ENCODE data around the gene CBX2.
A peak's percentile ranks its signal among the peaks of the same experiment; 100 is the strongest.

The CBX2 gene

DNA sequence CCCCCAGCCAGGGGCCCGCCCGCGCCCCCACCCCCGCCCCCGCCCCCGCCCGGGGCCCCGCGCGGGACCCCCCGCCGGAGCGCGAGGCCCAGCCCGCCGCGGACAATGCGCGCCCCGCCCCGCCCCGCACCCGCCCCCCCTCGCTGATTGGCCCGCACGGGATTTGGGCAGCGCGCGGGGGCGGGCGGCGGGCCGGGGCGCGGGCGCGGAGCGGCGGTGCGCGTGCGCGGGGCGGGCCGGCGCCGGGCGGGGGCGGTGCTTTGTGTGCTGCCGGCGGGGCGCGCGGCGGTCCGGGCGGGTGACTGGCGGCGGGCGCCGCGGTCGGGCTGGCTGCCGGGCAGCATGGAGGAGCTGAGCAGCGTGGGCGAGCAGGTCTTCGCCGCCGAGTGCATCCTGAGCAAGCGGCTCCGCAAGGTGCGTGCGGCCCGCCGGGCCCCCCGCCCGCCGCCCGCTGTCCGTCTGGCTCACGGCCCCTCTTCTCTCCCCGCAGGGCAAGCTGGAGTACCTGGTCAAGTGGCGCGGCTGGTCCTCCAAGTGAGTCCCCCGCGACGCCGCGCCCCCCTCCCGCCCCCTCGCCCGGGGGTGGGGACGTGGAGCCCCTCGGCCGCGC is at the start of gene CBX2:
TSS of gene CBX2 (plus strand) at position 255 of the 610 bp plus-strand sequence. CDS start at position 343, 88 bp downstream.
- DNase-seq (ENCODE audit: low read depth) = peak; percentile 30

DNA sequence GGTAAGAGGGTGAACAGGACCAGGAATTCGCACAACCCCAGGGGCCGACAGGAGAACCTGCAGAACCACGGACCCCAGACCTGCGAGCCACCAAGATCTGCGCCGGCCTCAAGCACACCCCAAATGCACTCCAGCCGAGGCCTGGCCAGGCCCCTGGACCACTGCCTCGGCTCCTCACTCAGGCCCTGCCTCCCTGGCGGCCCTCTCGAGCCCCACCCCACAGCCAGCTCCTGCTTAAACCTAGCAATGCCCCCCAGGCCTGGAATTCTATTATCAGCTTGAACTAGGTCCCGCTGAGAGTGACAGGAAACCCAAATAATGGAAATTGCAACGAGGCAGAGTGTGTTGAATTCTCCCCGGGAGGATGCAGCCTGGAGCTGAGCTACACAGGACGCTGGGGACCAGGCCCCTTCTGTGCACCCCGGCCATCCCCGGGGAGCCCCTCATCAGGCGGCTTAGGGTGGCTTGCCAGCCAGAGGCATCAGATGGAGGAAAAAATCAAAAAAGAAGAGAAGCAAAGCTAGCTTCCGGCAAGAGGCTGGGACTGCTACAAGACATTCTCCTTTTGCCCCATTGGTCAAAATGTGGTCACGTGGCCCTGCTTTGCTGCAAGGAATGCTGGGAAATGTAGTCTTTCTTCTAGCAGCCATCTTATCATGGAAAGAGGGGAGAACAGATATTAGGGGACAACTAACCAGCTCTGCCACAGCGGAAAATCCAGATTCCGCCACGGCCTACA is 49.6 kb upstream of the CBX2 start:
- DNase-seq (ENCODE audit: low read depth) = peak; percentile 66

DNA sequence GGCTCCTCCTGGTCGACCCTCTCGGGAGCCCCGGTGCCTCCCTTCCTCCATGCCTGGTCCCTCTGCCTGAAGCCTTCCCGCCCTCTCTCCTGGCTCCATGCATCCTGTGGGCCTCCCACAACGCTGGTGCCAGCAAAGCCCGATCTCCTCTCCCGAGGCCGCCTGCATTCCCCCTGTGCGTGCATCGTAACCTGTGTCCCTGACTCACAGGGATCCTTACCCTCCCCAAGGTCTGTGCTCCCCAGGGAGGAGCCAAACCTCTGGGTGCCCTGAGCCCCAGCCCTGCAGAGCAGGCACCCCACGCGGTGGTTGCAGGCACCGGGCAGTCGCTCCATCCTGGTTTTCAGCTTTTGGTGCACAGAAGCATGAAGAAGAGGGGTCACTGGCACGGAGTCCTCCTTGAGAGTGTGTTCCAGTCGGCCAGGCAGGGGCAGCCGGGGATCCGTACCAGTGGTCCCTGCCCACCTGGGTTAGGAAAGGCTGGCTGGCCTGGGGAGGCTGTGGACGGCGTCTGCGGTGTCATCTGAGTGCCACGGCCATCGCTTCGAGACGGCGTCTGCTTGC is 49.0 kb upstream of the CBX2 start:
- DNase-seq (ENCODE audit: low read depth) = no peak

DNA sequence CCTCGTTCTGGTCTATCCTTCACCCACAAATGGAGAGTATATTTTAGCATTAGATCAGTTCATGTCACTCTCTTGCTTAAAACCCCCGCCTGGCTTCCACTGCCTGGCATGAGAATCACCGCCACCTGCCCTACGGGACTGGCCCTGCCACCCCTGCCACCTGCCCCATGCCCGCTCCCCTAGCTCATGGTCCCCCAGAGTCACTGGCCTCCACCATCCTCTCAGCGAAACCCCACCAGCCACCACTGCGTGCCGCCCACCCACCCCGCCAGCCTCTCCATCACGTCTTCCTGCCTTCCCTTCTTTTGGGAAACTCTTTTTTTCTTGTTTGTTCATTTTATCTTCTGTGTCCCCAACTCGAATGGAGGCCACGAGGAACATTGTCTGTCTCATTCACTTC is 48.2 kb upstream of the CBX2 start:
- no peak for DNase-seq (ENCODE audit: low read depth)

DNA sequence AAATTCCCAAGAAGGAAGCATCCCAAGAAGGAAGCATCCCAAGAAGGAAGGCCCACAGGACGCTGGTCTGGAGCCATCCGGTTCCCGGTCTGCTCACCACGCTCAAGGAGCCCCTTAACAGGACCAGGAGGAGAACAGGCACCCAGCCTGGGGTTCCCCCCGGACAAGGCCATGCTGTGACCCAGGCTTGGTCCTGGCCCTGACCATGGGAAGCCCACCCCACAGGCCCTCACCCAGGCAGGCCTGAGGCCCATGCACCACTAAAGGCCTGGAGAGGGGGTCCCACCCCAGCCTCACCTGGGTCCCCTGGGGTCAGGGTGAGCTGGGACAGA is 47.5 kb upstream of the CBX2 start:
- no peak for DNase-seq (ENCODE audit: low read depth)

DNA sequence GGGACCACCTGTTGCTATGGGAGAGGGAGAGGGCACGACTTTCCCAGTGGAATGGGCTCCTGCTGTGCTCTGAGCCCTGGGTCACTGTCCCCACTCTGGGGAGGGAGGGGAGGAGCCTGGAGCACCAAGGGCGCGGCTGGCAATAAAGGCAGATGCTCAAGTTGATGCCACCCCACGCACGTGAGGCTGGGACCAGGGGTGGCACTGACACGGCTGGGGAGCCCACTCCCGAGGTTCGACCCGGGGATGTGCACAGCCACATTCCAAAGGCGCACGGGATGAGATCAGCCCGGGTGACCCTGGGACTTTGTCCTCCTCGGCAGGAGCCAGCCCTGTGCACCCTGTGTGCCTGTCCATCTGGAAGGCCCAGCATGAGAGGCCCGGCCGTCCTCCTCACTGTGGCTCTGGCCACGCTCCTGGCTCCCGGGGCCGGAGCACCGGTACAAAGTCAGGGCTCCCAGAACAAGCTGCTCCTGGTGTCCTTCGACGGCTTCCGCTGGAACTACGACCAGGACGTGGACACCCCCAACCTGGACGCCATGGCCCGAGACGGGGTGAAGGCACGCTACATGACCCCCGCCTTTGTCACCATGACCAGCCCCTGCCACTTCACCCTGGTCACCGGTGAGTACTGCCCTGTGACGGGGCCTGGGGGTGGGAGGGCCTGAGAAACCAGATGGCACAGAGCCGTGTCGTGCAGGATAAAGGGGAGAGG is 47.0 kb upstream of the CBX2 start, which contains the start of gene ENPP7:
TSS of gene ENPP7 (plus strand) at position 175 of the 715 bp plus-strand sequence. CDS start at position 372, 197 bp downstream.
- DNase-seq (ENCODE audit: low read depth) = no peak

DNA sequence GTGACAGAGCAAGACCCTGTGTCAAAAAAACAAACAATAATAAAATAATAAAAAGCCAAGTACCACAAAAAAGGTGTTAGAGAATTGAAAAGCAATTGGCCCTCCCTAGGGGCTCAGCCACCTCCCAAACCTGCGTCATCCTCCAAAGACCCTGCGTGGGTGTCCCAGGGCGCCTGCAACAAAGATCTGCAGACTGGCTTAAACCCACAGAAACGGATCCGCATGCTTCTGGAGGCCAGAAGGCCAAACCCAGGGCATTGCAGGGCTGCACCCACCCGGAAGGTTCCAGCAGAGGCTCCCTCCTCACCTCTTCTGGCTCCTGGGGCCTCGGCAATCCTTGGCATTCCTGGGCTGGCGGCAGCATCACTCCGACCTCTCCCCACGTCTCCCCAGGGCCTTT is 45.7 kb upstream of the CBX2 start:
- DNase-seq (ENCODE audit: low read depth) = no peak

DNA sequence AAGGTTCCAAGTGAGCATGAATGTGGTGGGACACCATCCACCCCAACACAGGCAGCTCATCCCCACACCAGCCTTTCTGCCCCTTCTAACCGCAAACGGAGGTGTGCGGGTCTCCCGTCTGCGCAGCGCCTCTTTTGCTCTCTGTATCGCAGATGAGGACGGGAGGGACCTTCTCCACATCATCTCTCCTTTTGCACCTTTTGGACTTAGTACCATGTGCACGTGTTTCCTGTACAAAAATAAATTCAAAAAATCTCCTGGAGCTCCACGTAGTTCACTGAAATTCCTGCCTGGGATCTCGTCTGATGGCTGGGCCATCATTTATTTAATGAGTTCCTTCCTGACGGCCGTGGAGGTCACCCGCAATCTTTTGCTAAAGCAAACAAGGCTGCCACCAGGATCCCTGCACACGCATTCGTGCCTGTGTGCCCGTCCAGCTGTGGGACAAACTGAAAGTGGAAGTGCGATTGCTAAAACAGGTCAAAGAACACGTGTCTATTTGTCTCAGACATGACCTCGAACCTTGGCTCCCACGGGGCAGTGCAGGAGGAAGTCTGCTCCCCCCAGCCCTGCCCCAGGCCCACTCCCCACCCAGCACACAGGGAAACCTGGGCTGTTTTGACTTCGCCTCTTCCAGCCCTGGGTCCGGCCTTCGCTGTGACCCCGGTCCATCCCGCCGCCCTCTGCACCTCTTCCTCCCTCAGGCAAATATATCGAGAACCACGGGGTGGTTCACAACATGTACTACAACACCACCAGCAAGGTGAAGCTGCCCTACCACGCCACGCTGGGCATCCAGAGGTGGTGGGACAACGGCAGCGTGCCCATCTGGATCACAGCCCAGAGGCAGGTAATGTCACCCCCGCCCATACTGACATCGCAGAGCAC is 44.9 kb upstream of the CBX2 start:
- DNase-seq (ENCODE audit: low read depth) = no peak

DNA sequence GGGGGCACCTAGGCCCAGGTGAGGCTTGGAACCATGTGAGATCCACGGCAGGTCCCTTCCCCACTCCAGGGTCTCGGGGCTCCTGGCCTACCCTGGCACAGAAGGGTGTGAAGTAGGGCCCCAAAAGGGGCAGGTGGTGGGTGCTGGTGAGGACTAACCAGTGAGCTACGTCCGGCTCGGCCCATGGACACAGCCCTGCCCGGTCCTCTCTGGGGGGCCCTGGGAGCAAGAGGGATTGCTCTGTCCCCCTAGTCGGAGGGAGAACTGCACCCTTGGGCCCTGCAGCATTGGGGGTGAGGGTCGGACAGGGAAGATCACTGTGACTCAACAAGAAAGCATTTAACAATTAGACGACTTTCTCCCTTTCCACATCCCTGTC is 44.3 kb upstream of the CBX2 start:
- DNase-seq (ENCODE audit: low read depth) = no peak

DNA sequence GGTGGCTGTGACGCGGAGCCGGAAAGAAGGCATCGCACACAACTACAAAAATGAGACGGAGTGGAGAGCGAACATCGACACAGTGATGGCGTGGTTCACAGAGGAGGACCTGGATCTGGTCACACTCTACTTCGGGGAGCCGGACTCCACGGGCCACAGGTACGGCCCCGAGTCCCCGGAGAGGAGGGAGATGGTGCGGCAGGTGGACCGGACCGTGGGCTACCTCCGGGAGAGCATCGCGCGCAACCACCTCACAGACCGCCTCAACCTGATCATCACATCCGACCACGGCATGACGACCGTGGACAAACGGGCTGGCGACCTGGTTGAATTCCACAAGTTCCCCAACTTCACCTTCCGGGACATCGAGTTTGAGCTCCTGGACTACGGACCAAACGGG is 42.9 kb upstream of the CBX2 start:
- no peak for DNase-seq (ENCODE audit: low read depth)

DNA sequence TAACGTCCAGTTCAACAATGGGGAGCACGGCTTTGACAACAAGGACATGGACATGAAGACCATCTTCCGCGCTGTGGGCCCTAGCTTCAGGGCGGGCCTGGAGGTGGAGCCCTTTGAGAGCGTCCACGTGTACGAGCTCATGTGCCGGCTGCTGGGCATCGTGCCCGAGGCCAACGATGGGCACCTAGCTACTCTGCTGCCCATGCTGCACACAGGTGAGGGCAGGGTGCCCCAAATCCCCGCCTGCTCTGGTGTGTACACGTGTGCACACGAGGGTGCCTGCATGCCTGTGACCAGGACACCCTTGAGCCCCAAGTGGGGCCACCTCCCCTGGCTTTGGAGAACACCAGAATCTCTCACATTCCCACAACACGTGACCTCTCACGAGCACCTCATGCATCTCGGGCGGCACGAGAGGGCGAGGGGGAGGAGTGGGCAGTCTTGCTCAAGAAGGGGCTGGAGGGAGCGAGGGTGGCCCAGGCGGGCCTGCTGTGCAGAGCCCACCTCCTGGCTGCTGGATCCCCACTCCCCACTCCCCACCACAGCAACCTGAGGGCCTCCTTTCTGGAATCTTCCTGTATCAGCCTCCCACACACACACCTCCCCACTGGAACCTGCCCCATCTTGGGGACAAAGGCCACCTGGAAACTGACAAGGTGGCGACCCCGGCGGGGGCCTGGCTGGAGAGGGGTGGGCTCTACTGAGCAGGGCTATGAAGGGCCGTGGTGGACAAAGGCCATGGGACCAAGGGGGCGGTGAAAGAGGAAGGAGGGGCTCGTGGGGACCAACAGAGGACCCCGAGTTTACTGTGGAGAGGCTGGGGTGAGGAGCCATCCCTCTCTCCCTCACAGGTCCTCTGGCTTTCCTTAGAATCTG is 40.7 kb upstream of the CBX2 start:
- DNase-seq (ENCODE audit: low read depth) = no peak

DNA sequence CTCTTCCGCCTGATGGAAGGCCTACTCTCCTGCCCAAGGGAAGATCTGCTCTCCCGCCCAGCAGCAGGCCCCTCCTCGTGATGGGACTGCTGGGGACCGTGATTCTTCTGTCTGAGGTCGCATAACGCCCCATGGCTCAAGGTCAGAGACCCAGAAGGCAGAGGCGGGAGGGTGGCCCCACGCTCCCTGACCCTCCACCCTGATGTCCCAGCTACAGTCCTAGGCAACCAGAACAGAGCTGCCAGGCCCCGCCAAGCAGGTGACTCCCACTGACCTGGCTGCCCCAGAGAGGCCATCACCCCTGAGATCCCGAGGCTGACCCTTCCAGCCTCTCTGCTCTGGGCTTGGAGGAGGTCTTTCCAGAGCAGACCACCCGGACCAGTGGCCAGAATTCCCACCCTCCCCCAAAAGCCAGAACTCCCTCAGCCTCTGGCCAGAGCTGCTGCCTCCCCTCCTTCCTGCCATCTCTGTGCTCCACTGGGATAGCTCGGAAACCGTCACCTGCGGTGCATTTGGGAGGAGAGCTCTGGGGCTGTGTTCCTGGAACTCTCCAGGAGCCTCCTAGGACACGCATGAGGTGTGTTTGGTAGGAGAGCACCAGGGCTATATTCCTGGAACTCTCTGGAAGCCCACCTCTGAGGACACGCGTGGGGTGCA is 39.9 kb upstream of the CBX2 start:
- DNase-seq (ENCODE audit: low read depth) = no peak

DNA sequence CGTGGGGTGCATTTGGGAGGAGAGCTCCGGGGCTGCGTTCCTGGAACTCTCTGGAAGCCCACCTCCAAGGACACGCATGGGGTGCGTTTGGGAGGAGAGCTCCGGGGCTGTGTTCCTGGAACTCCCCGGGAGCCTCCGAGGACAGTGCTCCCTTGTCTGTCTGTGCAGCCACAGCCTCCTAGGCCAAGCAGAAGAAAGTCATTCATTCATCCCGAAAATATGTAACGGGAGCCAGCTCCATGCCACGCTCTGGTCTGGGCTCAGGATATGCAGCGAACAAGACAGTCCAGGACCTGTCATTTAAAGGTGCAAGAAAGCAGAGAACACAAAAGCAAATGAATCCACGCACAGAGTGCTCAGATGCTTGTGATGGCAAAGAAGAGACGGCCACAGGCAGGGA is 39.3 kb upstream of the CBX2 start:
- no peak for DNase-seq (ENCODE audit: low read depth)

DNA sequence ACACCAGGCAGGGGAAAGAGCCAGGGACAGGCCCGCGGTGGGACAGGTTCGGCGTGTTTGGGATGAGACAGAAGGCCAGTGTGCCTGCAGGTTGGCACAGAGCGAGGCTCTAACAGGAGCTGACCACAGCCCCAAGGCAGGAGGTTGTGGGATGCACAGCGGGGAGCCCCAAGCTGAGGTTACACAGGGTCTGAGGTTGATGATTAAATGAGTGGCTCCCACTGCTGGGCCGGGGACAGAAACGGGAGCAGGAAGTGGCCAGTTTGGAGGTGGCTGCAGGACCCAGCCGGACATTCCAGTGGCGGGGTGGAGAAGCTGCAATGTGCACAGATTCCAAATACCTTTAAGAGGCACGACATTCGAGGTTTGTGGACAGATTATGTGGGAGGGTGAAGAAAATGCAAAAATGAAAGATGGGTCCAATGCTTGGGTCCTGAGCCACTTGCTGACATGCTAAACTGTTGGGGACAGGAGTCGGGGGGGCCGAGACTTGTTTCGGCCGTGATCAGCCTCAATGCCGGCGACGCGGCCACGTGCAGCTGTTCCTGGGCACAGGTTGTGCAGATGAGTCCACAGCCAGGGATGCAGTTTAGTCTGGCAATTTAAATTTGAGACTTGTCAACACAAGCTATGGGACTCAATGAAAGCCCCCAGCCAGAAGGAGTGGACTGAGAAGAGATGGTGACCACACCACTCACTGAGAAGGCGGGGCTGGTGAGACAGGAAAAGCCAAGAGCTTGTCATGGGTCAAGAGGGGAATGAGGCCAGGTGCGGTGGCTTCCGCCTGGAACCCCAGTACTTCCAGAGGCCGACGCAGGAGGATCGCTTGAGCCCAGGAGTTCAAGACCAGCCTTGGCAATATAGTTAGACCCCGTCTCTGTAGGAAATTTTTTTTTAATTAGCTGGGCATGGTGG is 38.5 kb upstream of the CBX2 start:
- no peak for DNase-seq (ENCODE audit: low read depth)

DNA sequence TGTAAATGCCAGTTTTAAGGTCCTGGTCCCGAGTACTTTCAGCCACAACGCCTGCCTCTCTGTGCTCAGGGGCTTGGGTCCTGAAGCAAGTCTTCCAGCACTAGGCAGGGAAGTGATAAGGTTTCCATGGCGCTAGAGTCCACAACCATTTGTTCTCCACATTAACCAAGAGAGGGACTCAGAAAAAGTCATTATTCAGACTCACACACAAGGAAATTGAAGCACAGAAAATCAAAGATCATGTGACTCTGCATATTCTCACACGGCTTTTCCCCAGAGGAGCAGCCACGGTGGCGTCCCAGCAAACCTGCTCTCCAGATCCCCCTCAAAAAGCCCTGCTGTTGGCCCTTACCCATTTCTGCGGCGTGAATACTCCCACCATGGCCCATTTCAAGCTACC is 37.5 kb upstream of the CBX2 start:
- DNase-seq (ENCODE audit: low read depth) = no peak

DNA sequence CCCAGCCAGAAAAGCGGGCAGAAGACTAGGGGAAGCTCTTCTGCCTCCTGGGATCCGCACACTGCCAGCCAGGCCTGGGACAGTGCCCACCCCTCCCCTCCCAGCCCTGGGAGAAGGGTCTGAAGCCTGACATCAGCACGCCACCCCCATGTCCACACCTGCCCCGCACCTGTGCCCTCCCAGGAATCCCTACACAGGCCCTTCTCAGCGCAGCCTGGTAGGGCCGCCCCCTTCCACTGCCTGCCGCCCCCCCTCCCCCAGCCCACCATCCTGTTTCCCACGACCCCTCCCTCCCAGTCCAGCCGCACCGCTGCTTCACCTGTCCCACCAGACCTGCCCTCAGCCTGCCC is 36.6 kb upstream of the CBX2 start:
- DNase-seq (ENCODE audit: low read depth) = no peak

DNA sequence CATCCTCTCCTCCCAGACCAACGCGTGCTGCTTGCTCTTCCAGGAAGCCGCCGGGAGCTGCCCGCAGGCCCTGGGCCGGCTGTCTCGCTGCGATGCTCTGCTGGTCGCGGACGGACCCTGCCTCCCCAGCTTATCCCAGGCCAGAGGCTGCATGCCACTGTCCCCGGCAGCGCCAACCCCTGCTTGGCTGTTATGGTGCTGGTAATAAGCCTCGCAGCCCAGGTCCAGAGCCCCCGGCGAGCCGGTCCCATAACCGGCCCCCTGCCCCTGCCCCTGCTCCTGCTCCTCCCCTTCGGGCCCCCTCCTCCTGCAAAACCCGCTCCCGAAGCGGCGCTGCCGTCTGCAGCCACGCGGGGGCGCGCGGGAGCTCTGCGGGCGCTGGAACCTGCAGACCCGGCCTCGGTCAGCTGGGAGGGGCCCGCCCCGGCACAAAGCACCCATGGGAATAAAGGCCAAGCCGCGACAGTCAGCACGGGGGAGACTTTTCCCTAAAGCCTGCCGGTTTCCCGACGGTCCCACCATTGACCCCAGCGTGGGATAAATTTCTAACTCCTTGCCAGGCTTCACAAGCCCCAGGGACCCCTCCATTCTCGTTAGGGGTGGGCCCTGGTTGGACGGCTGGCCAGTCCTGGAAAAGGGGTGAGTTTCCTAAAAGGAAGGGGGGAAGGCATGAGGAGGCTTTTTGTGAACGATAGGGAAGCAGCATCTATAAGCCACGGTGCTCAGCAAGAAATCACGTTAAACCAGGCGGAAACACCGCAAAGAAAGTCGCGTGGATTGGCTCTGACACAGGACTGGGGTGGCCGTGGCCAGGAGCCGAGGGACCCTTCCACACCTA is 36.0 kb upstream of the CBX2 start:
- peak; percentile 51 for DNase-seq (ENCODE audit: low read depth)

DNA sequence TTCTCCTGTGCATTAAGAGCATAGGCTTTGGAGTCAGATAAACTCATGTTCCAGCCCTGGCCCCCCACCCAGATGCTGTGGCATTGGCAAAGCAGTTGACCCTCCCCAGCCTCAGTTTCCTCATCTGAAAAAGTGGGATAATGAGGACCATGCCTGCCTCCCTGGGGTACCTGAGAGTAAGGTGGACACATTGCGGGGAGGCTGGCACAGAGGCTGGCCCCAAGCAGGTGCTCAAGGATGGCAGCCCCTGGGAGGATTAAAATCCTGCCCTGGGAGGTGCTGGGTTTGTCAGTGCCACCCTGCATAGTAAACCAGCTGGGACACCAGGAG is 35.4 kb upstream of the CBX2 start:
- no peak for DNase-seq (ENCODE audit: low read depth)

All from stimulated activated CD8-positive, alpha-beta memory T cell treated with anti-CD3 and anti-CD28 coated beads, Interleukin-15, amount 100 ng/mL, for 1 hour (primary cell).